GM20000 (cell line): ENCODE measurements around the gene UBTF.
A peak's percentile ranks its signal among the peaks of the same experiment; 100 is the strongest.

Experiments used
- DNase-seq: peaks from one replicate; pipeline ENCODE4 v3.0.0; 2012; ENCODE audit warnings: low spot score
- TF ChIP-seq, protein P1 (sequence below): IDR thresholded peaks from 2 replicates; pipeline ENCODE4 v1.5.1; 2012; ENCODE audit warnings: mild to moderate bottlenecking, control low read depth; ENCODE audit errors: extremely low read depth, missing control alignments

The UBTF gene

DNA sequence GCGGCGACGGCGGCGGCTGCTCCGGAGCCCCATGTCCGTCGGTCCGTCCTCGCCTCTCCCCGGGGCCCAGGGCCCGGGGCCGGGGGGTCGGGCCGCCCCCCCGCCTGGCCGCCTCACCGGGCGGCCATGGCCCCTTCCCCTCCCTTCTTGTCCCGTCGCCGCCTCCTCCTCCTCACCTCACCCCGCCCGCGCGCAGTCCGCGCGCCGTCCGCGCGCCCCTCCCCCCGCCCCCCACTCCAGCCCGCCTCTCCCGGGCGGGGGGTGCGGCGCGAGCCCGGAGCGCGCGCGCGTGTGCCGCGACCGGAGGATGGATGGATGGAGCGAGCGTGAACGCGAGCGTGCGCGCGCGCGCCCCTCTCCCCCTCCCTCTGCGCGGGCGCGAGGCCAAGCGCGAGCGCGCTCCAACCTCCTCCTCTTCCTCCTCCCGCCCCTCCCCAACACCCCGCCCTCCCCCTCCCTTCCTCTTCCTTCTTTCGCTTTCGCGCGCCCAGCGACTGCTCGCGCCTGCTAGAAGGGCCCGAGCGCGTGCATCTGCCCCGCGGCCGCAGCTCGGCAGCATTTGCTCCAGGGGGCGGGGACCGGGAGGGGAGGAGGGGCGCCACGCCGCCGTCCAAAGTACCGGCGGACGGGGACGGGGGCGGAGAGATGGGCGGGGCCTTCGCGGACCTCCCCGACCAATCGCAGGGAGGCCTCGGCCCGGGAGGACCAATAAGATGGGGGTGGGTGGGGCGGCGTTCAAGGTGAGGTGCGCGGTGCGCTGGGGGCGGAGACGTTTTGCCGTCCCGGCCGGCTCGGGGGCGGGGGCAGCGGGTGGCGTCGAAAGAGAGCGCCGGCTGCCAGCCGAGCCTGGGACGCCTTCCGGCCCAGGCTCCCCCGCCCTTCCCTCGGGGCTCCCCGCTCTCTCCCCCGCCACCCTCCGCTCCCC, 19.7 kb downstream of the UBTF start, which contains the start of gene ATXN7L3:
Gene ATXN7L3 (minus strand): TSS at position 332 of the 925 bp plus-strand sequence. CDS start 1,814 bp downstream, outside the sequence.
- TF ChIP-seq, protein P1, sequence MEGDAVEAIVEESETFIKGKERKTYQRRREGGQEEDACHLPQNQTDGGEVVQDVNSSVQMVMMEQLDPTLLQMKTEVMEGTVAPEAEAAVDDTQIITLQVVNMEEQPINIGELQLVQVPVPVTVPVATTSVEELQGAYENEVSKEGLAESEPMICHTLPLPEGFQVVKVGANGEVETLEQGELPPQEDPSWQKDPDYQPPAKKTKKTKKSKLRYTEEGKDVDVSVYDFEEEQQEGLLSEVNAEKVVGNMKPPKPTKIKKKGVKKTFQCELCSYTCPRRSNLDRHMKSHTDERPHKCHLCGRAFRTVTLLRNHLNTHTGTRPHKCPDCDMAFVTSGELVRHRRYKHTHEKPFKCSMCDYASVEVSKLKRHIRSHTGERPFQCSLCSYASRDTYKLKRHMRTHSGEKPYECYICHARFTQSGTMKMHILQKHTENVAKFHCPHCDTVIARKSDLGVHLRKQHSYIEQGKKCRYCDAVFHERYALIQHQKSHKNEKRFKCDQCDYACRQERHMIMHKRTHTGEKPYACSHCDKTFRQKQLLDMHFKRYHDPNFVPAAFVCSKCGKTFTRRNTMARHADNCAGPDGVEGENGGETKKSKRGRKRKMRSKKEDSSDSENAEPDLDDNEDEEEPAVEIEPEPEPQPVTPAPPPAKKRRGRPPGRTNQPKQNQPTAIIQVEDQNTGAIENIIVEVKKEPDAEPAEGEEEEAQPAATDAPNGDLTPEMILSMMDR: no peak

DNA sequence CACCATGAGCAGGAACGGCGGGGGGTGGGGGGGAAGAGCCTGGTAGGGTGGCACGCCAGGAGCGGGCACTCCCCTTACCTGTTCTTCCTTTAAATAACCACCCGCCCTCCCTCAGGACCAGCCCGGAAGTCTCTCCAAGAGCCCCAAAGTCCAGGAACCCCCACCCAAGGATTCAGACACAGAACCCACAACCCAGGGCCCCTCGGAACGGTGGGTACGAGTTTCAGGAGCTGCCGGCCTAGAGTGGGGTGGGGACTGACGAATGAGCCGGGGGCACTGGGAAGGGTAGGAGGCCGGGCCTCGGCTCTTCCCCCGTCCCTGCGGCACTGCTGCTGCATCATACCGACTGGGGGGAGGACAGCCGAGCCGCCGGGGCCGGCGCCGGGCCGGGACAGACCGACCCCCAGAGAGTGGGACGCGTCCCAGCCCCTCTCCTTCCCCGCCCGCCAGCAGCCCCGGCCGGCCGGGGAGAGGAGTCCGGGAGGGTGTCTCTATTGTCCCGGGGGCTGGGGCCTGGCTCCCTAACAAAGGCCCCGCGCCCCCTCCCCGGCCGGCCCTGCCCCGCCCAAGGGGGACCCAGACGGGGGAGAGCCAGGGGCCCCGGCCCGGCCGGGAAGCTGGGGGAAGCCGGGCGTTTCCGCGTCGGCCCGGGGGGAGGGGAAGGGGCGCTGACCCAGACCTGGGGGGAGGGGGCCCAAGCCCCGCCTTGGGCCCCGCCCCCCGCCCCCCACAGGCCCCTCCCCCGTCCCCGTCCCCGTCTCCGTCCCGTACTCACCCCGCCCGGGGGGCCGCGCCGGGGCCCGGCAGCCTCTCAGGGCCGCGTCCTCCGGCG, 20.5 kb downstream of the UBTF start:
- TF ChIP-seq, protein P1: no peak
- peak; percentile 95 for DNase-seq

More for the DNA sequence above, 19.7 kb downstream of the UBTF start, which contains the start of gene ATXN7L3:
- peak; percentile 99 for DNase-seq

DNA sequence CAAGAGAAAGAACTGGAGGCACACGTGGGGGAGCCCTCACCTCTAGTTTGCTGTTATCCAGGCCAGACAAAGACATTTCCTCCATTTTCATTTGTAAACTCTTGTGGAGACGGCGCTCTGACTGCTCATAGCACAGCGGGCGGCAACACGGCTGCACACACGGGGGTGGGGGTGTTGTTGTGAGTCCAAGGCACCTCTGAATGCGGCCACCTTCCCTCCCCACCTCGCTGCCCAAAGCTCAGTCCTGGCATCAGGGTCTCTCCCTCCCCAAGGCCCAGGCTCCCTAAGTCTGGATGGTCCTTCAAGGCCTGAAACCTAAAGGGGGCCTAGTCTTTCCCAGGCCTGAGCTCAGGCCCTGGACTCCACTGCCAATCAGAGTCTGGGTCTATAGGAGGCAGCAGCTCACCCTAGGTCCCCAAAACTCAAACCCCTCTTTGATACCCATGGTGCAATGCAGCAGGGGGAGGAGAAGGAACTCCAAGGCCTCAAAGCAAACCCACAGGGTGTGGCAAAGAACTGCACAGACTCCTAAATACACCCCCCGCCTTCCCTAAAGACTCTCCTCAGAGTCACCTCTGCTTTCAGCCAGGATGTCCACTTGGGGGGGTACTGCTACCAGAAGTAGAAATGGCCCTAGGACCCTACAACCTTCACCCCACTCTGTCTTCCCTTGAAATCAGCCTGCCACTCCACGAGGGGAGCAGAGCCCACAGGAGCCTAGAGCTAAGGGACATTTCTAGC, 21.3 kb downstream of the UBTF start:
- TF ChIP-seq, protein P1: no peak
- peak; percentile 69 for DNase-seq

DNA sequence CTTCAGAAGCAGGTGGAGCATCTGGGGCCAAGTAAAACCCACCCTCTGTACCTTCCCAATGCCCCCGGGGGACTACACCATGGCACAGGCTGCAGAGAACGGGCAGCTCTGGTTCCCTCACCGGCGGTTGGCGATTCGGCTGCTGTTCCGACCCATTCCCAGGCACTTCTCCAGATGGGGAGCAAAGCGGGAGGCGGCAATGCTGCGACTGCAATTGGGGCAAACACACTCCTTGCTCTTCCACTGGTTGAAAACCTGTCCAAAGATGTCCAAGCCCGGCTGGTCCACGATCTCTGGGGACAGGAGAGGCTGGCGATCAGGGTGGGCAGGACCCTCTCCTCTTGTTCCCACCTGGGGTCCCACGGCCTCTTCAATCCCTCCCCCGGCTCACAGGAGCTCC, 22.4 kb downstream of the UBTF start:
- DNase-seq: no peak
- TF ChIP-seq, protein P1: no peak

DNA sequence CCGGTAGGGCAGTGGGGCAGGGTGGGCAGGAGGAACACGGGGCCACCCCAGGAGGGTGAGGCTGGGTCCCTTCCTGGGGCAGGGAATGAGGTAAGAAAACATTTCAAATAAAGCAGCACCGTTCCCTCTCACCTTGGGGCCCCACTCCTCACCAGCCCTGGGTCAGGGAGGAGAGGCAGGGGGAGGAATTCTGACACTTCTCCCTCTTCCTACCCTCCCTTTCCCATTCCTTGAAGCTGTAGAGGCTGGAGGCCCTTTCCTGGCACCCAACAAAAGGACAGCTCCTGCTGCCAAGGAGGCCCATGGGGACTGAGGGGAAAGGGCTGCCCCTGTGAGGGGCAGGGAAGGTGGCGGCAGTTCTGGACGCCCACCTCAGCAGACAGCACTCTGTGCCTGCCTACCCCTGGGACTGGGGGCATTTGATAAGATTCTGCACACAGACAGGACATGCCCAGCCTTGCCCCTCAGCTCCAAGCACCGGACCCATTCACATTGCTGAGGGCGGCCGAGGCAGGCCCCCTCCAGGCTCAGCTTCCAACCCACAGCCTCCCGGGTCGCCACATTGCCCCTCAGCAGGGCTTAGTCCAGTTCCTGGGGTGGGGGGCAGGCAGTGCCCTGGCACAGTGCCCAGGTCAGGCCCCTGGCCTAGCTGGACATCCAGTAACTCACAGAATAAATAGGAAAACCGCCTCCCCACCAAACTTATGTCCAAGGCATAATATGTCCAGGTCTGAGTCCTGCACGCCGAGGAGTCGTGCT, 26.0 kb downstream of the UBTF start:
- DNase-seq: no peak
- TF ChIP-seq, protein P1: no peak

DNA sequence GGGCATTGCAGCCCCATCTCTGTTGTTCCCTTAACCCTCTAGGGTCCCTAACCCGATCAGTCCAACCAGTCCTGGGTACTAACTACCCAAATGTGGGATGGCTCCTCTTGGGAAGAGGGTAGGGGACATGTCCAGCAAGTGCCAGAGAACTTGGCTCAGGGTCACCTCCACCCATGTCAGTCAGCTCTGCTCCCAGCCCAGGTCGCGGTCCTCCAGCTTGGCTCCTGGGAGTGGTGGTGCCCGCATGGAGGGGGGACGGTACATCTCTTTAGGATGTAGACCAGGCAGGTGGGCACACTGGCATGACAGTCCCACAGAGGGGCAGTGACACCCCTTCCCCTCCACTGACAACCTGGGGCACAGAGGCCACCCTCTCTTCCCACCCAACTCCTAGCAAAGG, 26.7 kb downstream of the UBTF start:
- no peak for DNase-seq
- TF ChIP-seq, protein P1: no peak
